Brain microvascular endothelial cell (primary cell): ENCODE results near the gene MEOX1.
"Not testable (repeated sequence)": the region's sequence is repeated elsewhere in the genome, so short reads cannot be mapped to it uniquely, and the experiment has no call there.

ENCODE experiments used
- DNase-seq: peaks from one replicate; pipeline ENCODE4 v3.0.0-alpha.2; 2020
- H3K27ac ChIP-seq: fragments of 250-450 bp; sonication (Bioruptor Pico); 2 replicates; pipeline ENCODE4 v1.5.1; 2020; ENCODE audit warnings: mild to moderate bottlenecking, moderate library complexity
- H3K27me3 ChIP-seq: fragments of 250-450 bp; sonication (Bioruptor Pico); replicated peaks from 2 replicates; pipeline ENCODE4 v1.5.1; 2020; ENCODE audit warnings: mild to moderate bottlenecking
- H3K36me3 ChIP-seq: fragments of 250-450 bp; sonication (Bioruptor Pico); replicated peaks from 2 replicates; pipeline ENCODE4 v1.5.1; 2020; ENCODE audit warnings: mild to moderate bottlenecking
- H3K4me3 ChIP-seq: 2 replicates; pipeline ENCODE4 v1.5.1; 2011; ENCODE audit warnings: low read depth, mild to moderate bottlenecking, control low read depth, low read length, moderate library complexity
- in situ Hi-C: cut with HindIII; loops from 2 replicates; pipeline ENCODE4 v1.10.0; 2017; ENCODE audit warnings: low sequenced_read_pairs, low pct_ligation_motif_present
- TF ChIP-seq, protein P1 (sequence below): IDR thresholded peaks from 2 replicates; pipeline ENCODE4 v1.5.1; 2011; ENCODE audit warnings: low read depth, mild to moderate bottlenecking, moderate library complexity, low read length, control low read depth, inconsistent platforms; ENCODE audit errors: missing control alignments

The MEOX1 gene

DNA sequence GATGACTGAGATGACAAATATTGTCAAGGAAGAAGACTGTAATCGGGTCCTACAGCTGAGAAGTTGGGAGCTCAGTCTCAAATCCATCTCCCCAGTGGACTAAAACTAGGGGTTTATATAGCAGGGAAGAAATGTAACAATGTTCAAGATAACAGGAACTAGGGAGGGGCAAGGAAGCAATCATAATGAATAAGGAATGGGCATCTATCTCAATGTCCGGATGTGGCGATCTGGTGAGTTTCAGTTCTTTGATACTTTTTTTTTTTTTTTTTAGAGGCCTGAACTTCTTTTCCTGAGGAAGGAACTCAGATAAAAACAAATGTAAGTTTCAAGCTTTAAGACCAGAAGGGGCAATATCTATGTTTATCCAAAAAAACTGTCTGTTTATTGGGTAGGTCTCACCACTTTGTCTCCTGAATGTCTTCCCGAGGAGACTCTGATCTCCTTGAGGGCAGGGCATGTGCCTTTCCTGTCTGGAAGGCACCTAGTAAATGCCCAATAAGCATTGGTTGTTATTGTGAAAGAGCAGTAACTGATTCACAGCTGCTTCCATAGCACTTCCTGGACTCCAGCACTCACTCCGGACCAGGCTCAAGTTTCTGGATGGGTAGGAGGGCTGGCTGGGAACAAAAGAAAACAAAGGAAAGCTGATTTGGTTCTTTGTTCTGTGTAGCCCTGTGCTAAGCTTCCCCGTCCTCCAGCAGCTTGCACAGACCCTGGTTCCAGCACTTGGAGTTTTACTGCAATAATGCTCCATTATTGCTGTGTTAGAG lies 51.9 kb downstream of the MEOX1 start:
- in situ Hi-C loops, result no loop called here
- Histone ChIP-seq H3K27me3 (no peaks in the 10 kb centered on the region), H3K4me3 (no peak overlapping the region), H3K36me3 (no peaks in the 10 kb centered on the region), H3K27ac (no peak overlapping the region)
- TF ChIP-seq, protein P1, sequence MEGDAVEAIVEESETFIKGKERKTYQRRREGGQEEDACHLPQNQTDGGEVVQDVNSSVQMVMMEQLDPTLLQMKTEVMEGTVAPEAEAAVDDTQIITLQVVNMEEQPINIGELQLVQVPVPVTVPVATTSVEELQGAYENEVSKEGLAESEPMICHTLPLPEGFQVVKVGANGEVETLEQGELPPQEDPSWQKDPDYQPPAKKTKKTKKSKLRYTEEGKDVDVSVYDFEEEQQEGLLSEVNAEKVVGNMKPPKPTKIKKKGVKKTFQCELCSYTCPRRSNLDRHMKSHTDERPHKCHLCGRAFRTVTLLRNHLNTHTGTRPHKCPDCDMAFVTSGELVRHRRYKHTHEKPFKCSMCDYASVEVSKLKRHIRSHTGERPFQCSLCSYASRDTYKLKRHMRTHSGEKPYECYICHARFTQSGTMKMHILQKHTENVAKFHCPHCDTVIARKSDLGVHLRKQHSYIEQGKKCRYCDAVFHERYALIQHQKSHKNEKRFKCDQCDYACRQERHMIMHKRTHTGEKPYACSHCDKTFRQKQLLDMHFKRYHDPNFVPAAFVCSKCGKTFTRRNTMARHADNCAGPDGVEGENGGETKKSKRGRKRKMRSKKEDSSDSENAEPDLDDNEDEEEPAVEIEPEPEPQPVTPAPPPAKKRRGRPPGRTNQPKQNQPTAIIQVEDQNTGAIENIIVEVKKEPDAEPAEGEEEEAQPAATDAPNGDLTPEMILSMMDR, result no peak
- no peak for DNase-seq

DNA sequence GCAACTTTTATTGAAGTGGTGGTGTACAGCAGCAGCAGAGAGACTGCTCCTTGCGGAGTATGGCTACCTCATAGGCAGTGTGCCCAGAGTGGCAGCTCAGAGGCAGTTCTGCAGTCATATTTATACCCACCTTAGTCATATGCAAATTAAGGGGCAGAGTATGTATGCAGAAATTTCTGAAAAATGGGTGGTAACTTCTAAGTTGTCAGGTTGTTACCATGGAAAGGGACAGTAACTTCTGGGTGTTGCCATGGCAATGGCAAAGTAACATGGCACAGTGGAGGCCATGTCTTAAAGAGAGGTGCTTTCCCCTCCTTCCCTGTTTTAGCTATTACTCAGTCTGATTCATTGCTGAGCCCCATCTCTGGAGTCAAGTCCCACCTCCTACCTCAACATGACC lies 53.4 kb downstream of the MEOX1 start:
- peak; percentile 29 for DNase-seq
- in situ Hi-C loops, result no loop called here
- no peak overlapping the region for H3K27ac ChIP-seq
- H3K36me3 ChIP-seq, result no peaks in the 10 kb centered on the region
- H3K27me3 ChIP-seq, result no peaks in the 10 kb centered on the region
- TF ChIP-seq, protein P1, result no peak
- no peak overlapping the region for H3K4me3 ChIP-seq

DNA sequence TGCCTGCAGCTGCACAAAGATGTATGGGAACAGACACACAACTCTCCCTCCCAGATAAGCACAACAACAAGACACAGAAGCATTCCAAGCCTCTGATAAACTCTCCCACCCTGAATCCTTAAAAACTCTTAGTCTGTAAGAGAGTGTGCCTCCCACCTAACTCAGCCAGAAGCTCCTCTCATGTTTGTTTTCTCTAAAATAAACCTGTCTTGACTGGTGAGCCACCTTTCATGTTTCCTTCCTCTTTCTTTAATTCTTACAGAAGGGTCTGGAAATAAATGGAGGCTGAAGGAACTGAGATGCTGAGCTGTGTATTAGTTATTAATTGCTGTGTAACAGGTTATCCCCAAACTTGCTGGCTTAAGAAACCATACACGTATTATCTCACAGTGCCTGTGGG lies 57.2 kb downstream of the MEOX1 start:
- H3K4me3 ChIP-seq, result no peak overlapping the region
- no peak for DNase-seq
- no peaks in the 10 kb centered on the region for H3K27me3 ChIP-seq
- H3K36me3 ChIP-seq, result no peaks in the 10 kb centered on the region
- in situ Hi-C loops, result no loop called here
- H3K27ac ChIP-seq, result no peak overlapping the region
- TF ChIP-seq, protein P1, result no peak

DNA sequence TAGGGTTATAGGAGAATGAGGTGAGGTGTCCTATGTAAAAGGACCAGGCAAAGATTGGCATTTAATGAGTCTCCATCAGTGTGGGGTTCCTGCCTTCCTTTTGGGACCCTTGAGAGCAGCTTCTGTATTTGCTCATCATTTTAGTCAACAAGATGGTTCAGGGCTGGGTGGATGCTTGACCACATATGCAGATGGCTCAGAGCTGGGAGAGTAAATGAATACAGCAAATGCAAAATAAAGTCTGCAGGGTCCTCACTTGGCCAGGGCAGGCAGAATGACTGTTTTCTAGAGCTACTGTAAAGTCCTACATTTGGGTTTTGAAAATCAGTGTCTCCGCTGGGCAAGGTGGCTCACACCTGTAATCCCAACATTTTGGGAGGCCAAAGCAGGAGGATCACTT lies 58.4 kb downstream of the MEOX1 start:
- no peak for DNase-seq
- Histone ChIP-seq H3K27ac (no peak overlapping the region), H3K4me3 (no peak overlapping the region), H3K36me3 (no peaks in the 10 kb centered on the region), H3K27me3 (no peaks in the 10 kb centered on the region)
- TF ChIP-seq, protein P1, result no peak
- in situ Hi-C loops, result no loop called here

DNA sequence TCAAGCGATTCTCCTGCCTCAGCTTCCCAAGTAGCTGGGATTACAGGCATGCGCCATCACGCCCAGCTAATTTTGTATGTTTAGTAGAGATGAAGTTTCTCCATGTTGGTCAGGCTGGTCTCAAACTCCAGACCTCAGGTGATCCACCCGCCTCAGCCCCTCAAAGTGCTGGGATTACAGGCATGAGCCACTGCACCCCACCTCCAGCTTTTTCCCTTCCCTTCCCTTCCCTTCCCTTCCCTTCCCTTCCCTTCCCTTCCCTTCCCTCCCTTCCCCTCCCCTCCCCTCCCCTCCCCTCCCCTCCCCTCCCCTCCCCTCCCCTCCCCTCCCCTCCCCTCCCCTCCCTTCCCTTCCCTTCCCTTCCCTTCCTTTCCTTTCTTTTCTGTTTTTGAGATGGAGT lies 59.2 kb downstream of the MEOX1 start:
- in situ Hi-C loops, H3K27me3 ChIP-seq, H3K36me3 ChIP-seq, H3K4me3 ChIP-seq, H3K27ac ChIP-seq, DNase-seq: not testable (repeated sequence)

DNA sequence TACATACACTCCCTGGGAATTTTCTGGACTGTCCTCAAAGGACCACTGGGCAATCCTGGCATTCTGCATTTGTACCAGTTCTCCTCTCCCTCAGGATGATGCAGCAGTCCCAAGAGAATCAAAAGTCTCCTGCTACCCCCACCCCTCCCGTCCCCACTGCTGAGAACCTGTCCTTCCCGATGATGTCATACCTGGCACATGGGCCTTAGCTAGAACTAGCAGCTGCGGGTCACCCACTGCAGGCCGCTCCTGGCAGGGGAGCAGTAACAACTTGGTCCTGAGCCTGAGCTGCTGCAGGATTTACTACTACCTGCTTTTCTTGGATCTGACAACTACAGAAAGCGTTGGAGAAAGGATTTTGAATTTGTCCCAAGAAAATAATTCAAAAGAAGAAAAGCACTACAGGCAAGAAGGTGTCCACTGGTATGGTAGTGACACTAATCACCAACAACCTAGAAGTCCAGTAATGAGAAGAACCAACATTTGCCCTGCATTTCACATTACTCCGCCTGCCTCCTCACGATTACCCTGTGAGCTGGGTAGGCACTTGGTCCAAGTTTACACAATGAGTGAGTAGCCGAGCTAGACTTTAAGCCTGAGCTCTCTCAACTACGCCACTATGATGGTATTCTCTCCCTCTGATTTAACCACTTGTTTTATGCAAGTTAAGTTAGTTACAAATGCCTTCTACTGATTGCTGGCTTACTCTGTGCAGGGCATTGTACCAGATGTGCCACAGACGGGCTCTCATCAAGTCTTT lies 60.3 kb downstream of the MEOX1 start:
- H3K27ac ChIP-seq, result no peak overlapping the region
- no peak for DNase-seq
- H3K27me3 ChIP-seq, result no peaks in the 10 kb centered on the region
- no peak overlapping the region for H3K4me3 ChIP-seq
- H3K36me3 ChIP-seq, result no peaks in the 10 kb centered on the region
- TF ChIP-seq, protein P1, result no peak
- in situ Hi-C loops, result no loop called here
